Islet of Langerhans (tissue), 1 donor: ENCODE measurements around the gene SYCE1.

Experiments
- FAIRE-seq: peaks from one replicate; lab custom pipeline; 2011; peaks lifted over from hg19 to GRCh38; lab: Jason Lieb, UNC

The SYCE1 gene

GRCh38 chr10:133511907-133512528 is 53.4 kb downstream of the SYCE1 start:
- FAIRE-seq = peak; percentile 21

GRCh38 chr10:133511408-133511807 is 54.0 kb downstream of the SYCE1 start:
- no peak for FAIRE-seq

GRCh38 chr10:133509700-133510099 is 55.7 kb downstream of the SYCE1 start:
- FAIRE-seq = no peak
